HAP-1 (cell line): ENCODE data around the gene WDCP.
"Not testable (repeated sequence)": the region's sequence is repeated elsewhere in the genome, so short reads cannot be mapped to it uniquely, and the experiment has no call there.

Experiments
- DNase-seq, 2 experiments: peaks; one replicate each; pipeline ENCODE4 v3.0.0-alpha.2; 2016 to 2020; ENCODE audit warnings: low spot score in 2 of 2
- H3K27me3 ChIP-seq: fragments of 250-450 bp; sonication (Bioruptor Pico); 2 replicates; pipeline ENCODE4 v1.5.1; 2020; ENCODE audit warnings: low read depth, mild to moderate bottlenecking, moderate library complexity
- H3K36me3 ChIP-seq: fragments of 250-450 bp; sonication (Bioruptor Pico); replicated peaks from 2 replicates; pipeline ENCODE4 v1.5.1; 2020; ENCODE audit warnings: mild to moderate bottlenecking
- H3K4me1 ChIP-seq: fragments of 250-450 bp; sonication (Bioruptor Pico); 2 replicates; pipeline ENCODE4 v1.5.1; 2020; ENCODE audit warnings: mild to moderate bottlenecking
- H3K4me3 ChIP-seq: fragments of 250-450 bp; sonication (Bioruptor Pico); 2 replicates; pipeline ENCODE4 v1.5.1; 2020; ENCODE audit warnings: mild to moderate bottlenecking, moderate library complexity
- H3K9me3 ChIP-seq: fragments of 250-450 bp; sonication (Bioruptor Pico); 2 replicates; pipeline ENCODE4 v1.5.1; 2020; ENCODE audit warnings: mild to moderate bottlenecking, moderate library complexity
- in situ Hi-C: fragments of 300-500 bp; cut with MboI; formaldehyde crosslinking; loops from 3 replicates; pipeline ENCODE4 v1.14.3; 2020; ENCODE audit warnings: low sequenced_read_pairs, inconsistent platforms, mixed read lengths

WDCP gene, protein sequence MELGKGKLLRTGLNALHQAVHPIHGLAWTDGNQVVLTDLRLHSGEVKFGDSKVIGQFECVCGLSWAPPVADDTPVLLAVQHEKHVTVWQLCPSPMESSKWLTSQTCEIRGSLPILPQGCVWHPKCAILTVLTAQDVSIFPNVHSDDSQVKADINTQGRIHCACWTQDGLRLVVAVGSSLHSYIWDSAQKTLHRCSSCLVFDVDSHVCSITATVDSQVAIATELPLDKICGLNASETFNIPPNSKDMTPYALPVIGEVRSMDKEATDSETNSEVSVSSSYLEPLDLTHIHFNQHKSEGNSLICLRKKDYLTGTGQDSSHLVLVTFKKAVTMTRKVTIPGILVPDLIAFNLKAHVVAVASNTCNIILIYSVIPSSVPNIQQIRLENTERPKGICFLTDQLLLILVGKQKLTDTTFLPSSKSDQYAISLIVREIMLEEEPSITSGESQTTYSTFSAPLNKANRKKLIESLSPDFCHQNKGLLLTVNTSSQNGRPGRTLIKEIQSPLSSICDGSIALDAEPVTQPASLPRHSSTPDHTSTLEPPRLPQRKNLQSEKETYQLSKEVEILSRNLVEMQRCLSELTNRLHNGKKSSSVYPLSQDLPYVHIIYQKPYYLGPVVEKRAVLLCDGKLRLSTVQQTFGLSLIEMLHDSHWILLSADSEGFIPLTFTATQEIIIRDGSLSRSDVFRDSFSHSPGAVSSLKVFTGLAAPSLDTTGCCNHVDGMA

DNA sequence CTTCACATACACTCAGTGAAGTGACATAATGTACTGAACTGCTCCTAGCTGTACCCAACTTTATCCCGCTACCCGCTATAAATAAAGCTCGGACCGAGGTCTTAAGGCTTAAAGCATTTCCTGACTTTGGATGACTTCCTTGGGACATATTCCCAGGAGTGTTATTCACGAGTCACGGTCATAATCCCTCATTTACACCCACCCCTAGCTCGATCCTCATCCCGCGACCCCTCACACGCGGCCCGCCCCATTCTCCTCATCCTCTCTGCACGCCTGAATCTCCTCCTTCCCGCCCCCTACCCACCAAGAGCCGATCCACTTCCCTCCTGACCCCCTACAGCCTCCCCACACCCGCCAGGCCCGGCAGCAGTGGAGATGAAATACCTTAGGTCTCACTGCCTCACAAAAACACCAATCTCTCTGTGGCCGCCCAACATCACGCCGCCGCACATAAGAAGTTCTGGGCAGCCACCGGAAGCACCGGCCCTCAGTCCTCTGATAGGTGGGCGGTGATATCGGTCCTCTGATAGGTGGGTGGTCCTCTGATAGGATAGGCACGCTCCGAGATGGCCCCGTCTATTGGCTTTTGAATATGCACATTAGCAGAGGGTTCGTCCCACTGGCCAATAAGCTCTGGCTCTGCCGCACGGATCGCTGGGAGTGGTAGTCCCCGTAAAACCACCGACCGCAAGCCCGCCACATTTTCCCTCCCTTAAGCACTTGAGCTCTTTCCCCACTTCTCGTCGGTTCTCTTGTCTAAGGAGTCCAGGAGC lies at the start of gene WDCP:
Gene WDCP, minus strand, starts transcription at position 462 of the 773 bp plus-strand sequence. CDS start 7,897 bp downstream, outside the sequence.
- peak within 1 kb of the TSS; percentile 63 for H3K4me3 ChIP-seq
- peak; percentile 97 to 99 for DNase-seq
- no peaks in the 10 kb centered on the region for H3K27me3 ChIP-seq
- in situ Hi-C loops, result no loop called here
- H3K9me3 ChIP-seq, result no peaks in the 10 kb centered on the region
- H3K4me1 ChIP-seq, result peaks cover 15% of the 10 kb centered on the region
- no peaks in the 10 kb centered on the region for H3K36me3 ChIP-seq

DNA sequence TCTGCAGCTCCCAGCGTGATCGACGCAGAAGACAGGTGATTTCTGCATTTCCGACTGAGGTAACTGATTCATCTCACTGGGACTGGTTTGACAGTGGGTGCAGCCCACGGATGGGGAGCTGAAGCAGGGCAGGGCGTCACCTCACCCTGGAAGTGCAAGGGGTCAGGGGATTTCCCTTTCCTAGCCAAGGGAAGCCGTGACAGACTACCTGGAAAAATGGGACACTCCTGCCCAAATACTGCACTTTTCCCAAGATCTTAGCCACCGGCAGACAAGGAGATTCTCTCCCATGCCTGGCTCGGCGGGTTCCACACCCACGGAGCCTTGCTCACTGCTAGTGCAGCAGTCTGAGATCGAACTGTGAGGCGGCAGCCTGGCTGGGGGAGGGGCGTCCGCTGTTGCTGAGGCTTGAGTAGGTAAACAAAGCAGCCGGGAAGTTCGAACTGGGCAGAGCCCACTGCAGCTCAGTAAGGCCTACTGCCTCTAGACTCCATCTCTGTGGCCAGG lies 48.0 kb upstream of the WDCP start:
- H3K36me3 ChIP-seq, DNase-seq, H3K9me3 ChIP-seq, H3K27me3 ChIP-seq, in situ Hi-C loops, H3K4me3 ChIP-seq, H3K4me1 ChIP-seq: not testable (repeated sequence)

GRCh38 chr2:24093270-24093669 lies 46.1 kb upstream of the WDCP start:
- H3K27me3 ChIP-seq, H3K36me3 ChIP-seq, H3K4me1 ChIP-seq, H3K4me3 ChIP-seq, H3K9me3 ChIP-seq, in situ Hi-C loops, DNase-seq: not testable (repeated sequence)

- no peak overlapping the region for H3K4me3 ChIP-seq
- DNase-seq, result no peak
- H3K27me3 ChIP-seq, result no peaks in the 10 kb centered on the region
- in situ Hi-C loops, result loop anchor here (10.0 kb wide), 1 partner anchor 164 kb away; the partner anchor contains the start of gene ATAD2B
- H3K36me3 ChIP-seq, result no peaks in the 10 kb centered on the region
- peaks cover 2% of the 10 kb centered on the region; the same call in 1 of the 2 replicates for H3K4me1 ChIP-seq
- no peaks in the 10 kb centered on the region for H3K9me3 ChIP-seq
Measured at GRCh38 chr2:24088821-24089359, 41.7 kb upstream of the WDCP start.

GRCh38 chr2:24087032-24087431 lies 39.8 kb upstream of the WDCP start:
- Histone ChIP-seq H3K36me3 (peaks cover 12% of the 10 kb centered on the region), H3K27me3 (no peaks in the 10 kb centered on the region), H3K4me3 (no peak overlapping the region), H3K4me1 (peaks cover 8% of the 10 kb centered on the region), H3K9me3 (no peaks in the 10 kb centered on the region)
- in situ Hi-C loops, result loop anchor here (10.0 kb wide), 1 partner anchor 162 kb away; the partner anchor contains the start of gene ATAD2B
- no peak for DNase-seq

DNA sequence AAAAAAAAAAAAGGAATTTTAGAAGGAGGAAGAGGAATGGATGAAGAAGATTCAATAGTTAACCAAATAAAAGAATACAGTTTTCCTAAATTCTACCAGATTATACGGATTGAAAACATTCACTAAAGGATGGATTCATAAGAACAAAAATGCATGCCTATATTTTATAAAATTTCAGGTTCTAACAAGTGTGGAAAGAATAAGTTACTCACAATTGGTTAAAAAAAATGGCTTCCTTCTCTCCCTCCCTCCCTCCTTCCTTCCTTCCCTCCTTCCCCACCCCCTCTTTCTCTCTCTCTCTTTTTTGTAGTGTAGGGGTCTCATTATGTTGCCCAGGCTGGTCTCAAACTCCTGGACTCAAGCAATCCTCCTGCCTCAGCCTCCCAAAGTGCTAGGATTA lies 39.0 kb upstream of the WDCP start:
- Histone ChIP-seq H3K36me3 (peaks cover 18% of the 10 kb centered on the region), H3K4me1 (peaks cover 8% of the 10 kb centered on the region), H3K4me3 (no peak overlapping the region), H3K9me3 (no peaks in the 10 kb centered on the region), H3K27me3 (no peaks in the 10 kb centered on the region)
- in situ Hi-C loops, result loop anchor here (10.0 kb wide), 1 partner anchor 161 kb away; the partner anchor contains the start of gene ATAD2B
- DNase-seq, result no peak

GRCh38 chr2:24085200-24085489 lies 38.0 kb upstream of the WDCP start:
- DNase-seq, result no peak
- Histone ChIP-seq H3K36me3 (peaks cover 19% of the 10 kb centered on the region), H3K4me1 (peaks cover 8% of the 10 kb centered on the region), H3K27me3 (no peaks in the 10 kb centered on the region), H3K9me3 (no peaks in the 10 kb centered on the region), H3K4me3 (peak overlapping the region; percentile 47)
- in situ Hi-C loops, result loop anchor here (10.0 kb wide), 1 partner anchor 160 kb away; the partner anchor contains the start of gene ATAD2B

GRCh38 chr2:24084386-24085199 lies 37.4 kb upstream of the WDCP start, which contains the start of gene TP53I3:
TSS of gene TP53I3 (minus strand) at chr2:24084834. CDS start at chr2:24084326, 508 bp downstream.
- Histone ChIP-seq H3K36me3 (peaks cover 19% of the 10 kb centered on the region), H3K4me1 (peaks cover 8% of the 10 kb centered on the region), H3K27me3 (no peaks in the 10 kb centered on the region), H3K4me3 (peak within 1 kb of the TSS; percentile 47), H3K9me3 (no peaks in the 10 kb centered on the region)
- in situ Hi-C loops, result loop anchor here (10.0 kb wide), 1 partner anchor 160 kb away; the partner anchor contains the start of gene ATAD2B
- DNase-seq, result peak; percentile 84 to 92

GRCh38 chr2:24083567-24084385 lies 36.6 kb upstream of the WDCP start:
- Histone ChIP-seq H3K4me1 (peaks cover 8% of the 10 kb centered on the region), H3K9me3 (no peaks in the 10 kb centered on the region), H3K36me3 (peaks cover 19% of the 10 kb centered on the region), H3K4me3 (peak overlapping the region; percentile 47), H3K27me3 (no peaks in the 10 kb centered on the region)
- in situ Hi-C loops, result loop anchor here (10.0 kb wide), 1 partner anchor 159 kb away; the partner anchor contains the start of gene ATAD2B
- DNase-seq, result peak; percentile 92 to 94

- Histone ChIP-seq H3K4me1 (peaks cover 8% of the 10 kb centered on the region), H3K27me3 (no peaks in the 10 kb centered on the region), H3K4me3 (peak overlapping the region; percentile 47), H3K36me3 (peaks cover 19% of the 10 kb centered on the region), H3K9me3 (no peaks in the 10 kb centered on the region)
- DNase-seq, result no peak
- in situ Hi-C loops, result loop anchor here (10.0 kb wide), 1 partner anchor 158 kb away; the partner anchor contains the start of gene ATAD2B
Measured at GRCh38 chr2:24082787-24083566, 35.8 kb upstream of the WDCP start.

GRCh38 chr2:24080701-24081100 lies 33.5 kb upstream of the WDCP start:
- no peak for DNase-seq
- H3K36me3 ChIP-seq, result peaks cover 19% of the 10 kb centered on the region
- H3K9me3 ChIP-seq, result no peaks in the 10 kb centered on the region
- H3K4me3 ChIP-seq, result no peak overlapping the region
- H3K4me1 ChIP-seq, result peaks cover 8% of the 10 kb centered on the region
- no peaks in the 10 kb centered on the region for H3K27me3 ChIP-seq
- in situ Hi-C loops, result loop anchor here (10.0 kb wide), 1 partner anchor 156 kb away; the partner anchor contains the start of gene ATAD2B
